ENCODE measurements around the gene RTF2.

DNA sequence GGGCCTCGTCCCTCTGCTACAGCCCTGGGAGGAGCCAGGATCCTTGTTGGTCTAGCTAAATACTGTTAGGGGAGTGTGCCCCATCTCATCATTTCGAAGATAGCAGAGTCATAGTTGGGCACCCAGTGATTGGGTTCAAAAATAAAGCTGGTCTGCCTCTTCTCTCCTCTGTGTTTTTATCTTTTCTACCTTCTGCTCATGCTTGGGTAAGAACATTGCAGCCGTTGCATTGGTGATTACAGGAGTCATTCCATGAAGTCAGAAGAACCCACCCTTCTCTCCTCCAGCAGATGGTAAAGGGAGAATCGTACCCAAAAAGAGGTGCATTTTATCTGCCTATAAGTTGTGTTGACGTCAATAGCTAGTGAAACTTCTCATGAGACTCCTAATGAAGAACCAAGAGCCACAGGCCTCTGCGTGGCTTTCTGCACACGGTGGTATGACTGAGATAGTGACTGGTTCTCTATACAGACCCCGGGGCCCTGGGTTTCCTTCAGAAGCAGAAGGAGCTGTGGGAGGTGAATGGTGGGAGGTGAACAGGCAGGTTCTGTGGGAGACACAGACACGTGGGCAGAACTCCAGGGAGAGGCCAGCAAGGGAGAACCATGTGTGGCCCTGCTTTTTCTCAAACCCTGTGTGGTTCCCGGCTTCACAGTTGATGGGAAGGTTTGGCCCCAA lies 50.4 kb downstream of the RTF2 start:
- TF ChIP-seq, protein P1, sequence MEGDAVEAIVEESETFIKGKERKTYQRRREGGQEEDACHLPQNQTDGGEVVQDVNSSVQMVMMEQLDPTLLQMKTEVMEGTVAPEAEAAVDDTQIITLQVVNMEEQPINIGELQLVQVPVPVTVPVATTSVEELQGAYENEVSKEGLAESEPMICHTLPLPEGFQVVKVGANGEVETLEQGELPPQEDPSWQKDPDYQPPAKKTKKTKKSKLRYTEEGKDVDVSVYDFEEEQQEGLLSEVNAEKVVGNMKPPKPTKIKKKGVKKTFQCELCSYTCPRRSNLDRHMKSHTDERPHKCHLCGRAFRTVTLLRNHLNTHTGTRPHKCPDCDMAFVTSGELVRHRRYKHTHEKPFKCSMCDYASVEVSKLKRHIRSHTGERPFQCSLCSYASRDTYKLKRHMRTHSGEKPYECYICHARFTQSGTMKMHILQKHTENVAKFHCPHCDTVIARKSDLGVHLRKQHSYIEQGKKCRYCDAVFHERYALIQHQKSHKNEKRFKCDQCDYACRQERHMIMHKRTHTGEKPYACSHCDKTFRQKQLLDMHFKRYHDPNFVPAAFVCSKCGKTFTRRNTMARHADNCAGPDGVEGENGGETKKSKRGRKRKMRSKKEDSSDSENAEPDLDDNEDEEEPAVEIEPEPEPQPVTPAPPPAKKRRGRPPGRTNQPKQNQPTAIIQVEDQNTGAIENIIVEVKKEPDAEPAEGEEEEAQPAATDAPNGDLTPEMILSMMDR (conservative IDR thresholded peaks at IDR 0.05 in 1 of 2, IDR thresholded peaks at IDR 0.05 in 1 of 2; ENCODE audit: low read depth in 1 of 2, low read length in 2 of 2), result no peak
- TF ChIP-seq EZH2 (IDR thresholded peaks at IDR 0.05; ENCODE audit: low read length, missing control alignments), result no peak
